Right lobe of liver (tissue), 6 donors: ENCODE results near the gene SCAANT1. TPM values are rescaled to one million over a fixed set of nuclear protein-coding genes. Genes with fewer than 3 reads are reported as not detected.

Experiments used
- ATAC-seq, 4 donors: fragments of 200-7000 bp; cut with Tn5 transposase; one replicate each; pipeline ENCODE4 v1.9.1; 2020; ENCODE audit warnings: mild to moderate bottlenecking in 4 of 4, moderate library complexity in 4 of 4
- DNase-seq, 3 donors: peaks; one replicate each; pipeline ENCODE4 v3.0.0-alpha.2; 2020
- H3K27ac ChIP-seq, 3 donors: fragments of 200-600 bp; one replicate each; pipeline ENCODE4 v1.8.0; 2022
- H3K27me3 ChIP-seq, 2 donors: fragments of 200-600 bp; one replicate each; pipeline ENCODE4 v1.8.0; 2022
- H3K36me3 ChIP-seq, 4 donors: fragments of 200-600 bp; sonication (generic) in 1 of 4; one replicate each; pipeline versions ENCODE4 v1.5.1 to v1.8.0; 2017 to 2022; ENCODE audit warnings: control low read depth in 1 of 4
- H3K4me1 ChIP-seq, 4 donors: fragments of 200-600 bp; sonication (generic) in 1 of 4; one replicate each; pipeline versions ENCODE4 v1.5.1 to v1.8.0; 2017 to 2022; ENCODE audit warnings: control low read depth in 1 of 4
- H3K4me3 ChIP-seq, 3 donors: fragments of 200-600 bp; one replicate each; pipeline ENCODE4 v1.8.0; 2022
- H3K9me3 ChIP-seq, 4 donors: fragments of 200-600 bp; sonication (generic) in 1 of 4; one replicate each; pipeline versions ENCODE4 v1.5.1 to v1.8.0; 2017 to 2022; ENCODE audit warnings: control low read depth in 1 of 4
- CTCF ChIP-seq, 4 donors: fragments of 200-600 bp in 3 of 4; fragments of 450-650 bp in 1 of 4; IDR thresholded peaks; one replicate each; pipeline versions ENCODE4 v1.5.1 to v1.8.0; 2016 to 2022; ENCODE audit warnings: antibody characterized with exemption in 4 of 4, mild to moderate bottlenecking in 2 of 4
- POLR2A ChIP-seq: fragments of 450-650 bp; IDR thresholded peaks from one replicate; pipeline ENCODE4 v1.6.1; 2017; ENCODE audit warnings: antibody characterized with exemption, mild to moderate bottlenecking
- WGBS: methylation state at CpG from one replicate; pipeline ENCODE4 v1.1.6; 2018; ENCODE audit warnings: low coverage, low lambda C conversion rate; ENCODE audit not compliant: insufficient coverage; ENCODE audit errors: missing lambda C conversion rate; 5-methylcytosine and 5-hydroxymethylcytosine counted together
- intact Hi-C, 2 donors: fragments of 100-400 bp; cut with DNase I; formaldehyde crosslinking; loops; one replicate each; pipeline versions ENCODE4 v1.11.2 to v1.14.1; 2022
- total RNA-seq, 6 experiments: library from RNA; depleted of rRNA in 2 of 6; stranded (reverse); fragments of >200 nt in 2 of 6; fragmentation: NEBNext Ultra II Directional in 3 of 6; extraction: Animal tissue kit (Norgen Biotek cat#: 25700) in 3 of 6; gene quantifications; one replicate each; pipeline versions ENCODE4 v1.1.0 to v1.2.4, GENCODE V29; 2016 to 2023
- donor health status: DM: no; HTN: yes; CAD: no.
- donor health status: DM: no; HTN: no; CAD: no.
- donor health status: DM: no; HTN: no; CAD: no.
- donor health status: DM: no; HTN: yes; CAD: no.
- donor health status: DM: no; HTN: yes; CAD: no.

The SCAANT1 gene
- total RNA-seq, 6 experiments from 2014 or later, result not detected

- H3K27me3 ChIP-seq, result no peaks in the 10 kb centered on the region
- DNase-seq (no peak), ATAC-seq (no peak)
- 78% methylated on average over 2 of the region's 2 CpGs for WGBS
- peaks cover 0 to 25% (median 7%) of the 10 kb centered on the region in 4 donors for H3K4me1 ChIP-seq
- H3K4me3 ChIP-seq, result no peak overlapping the region
- TF ChIP-seq POLR2A, result no peak
- TF ChIP-seq CTCF (IDR thresholded peaks at IDR 0.05), result no peak
- no peak overlapping the region for H3K27ac ChIP-seq
- H3K36me3 ChIP-seq, result no peaks in the 10 kb centered on the region
- intact Hi-C loops, result no loop called here
- H3K9me3 ChIP-seq, result no peaks in the 10 kb centered on the region
Observed at GRCh38 chr3:63909431-63909830, 2.8 kb downstream of the SCAANT1 start.

DNA sequence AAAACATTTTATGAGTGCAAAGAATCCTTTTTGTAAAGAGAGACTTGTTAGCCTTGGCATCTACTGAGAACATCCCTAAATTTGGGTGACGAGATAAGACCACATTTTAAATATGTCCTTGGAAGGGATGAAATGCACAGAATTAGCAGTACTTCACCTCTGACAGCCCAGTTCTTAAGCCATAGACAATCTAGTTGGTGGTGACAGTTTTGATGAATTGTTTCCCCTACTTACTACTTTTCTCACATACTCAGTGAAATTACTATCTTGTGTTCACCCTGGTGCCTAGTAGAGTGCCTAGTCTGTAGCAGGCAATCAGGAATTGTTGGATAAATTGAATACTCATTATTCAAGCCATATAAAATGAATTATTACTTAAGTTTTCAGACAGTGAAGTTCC is 3.4 kb downstream of the SCAANT1 start:
- H3K4me3 ChIP-seq, result no peak overlapping the region
- intact Hi-C loops, result no loop called here
- DNase-seq, result no peak
- 100% methylated on average over 1 of the region's 1 CpG for WGBS
- no peak for ATAC-seq
- H3K9me3 ChIP-seq, result no peaks in the 10 kb centered on the region
- no peak overlapping the region for H3K27ac ChIP-seq
- H3K4me1 ChIP-seq, result peaks cover 0 to 19% (median 3%) of the 10 kb centered on the region in 4 donors
- no peaks in the 10 kb centered on the region for H3K27me3 ChIP-seq
- TF ChIP-seq CTCF (IDR thresholded peaks at IDR 0.05), result no peak
- no peak for TF ChIP-seq POLR2A
- no peaks in the 10 kb centered on the region for H3K36me3 ChIP-seq

- ATAC-seq (no peak), DNase-seq (no peak)
- TF ChIP-seq POLR2A (no peak), CTCF (IDR thresholded peaks at IDR 0.05) (peak in 2 of 4 donors; percentile 5 to 16)
- Histone ChIP-seq H3K4me3 (no peak overlapping the region), H3K27ac (no peak overlapping the region), H3K9me3 (no peaks in the 10 kb centered on the region), H3K36me3 (no peaks in the 10 kb centered on the region), H3K27me3 (no peaks in the 10 kb centered on the region), H3K4me1 (peaks cover 0 to 13% (median under 1%) of the 10 kb centered on the region in 4 donors)
- intact Hi-C loops, result no loop called here
- WGBS, result 67% methylated on average over 2 of the region's 2 CpGs
Observed at GRCh38 chr3:63908081-63908736, 4.0 kb downstream of the SCAANT1 start.

DNA sequence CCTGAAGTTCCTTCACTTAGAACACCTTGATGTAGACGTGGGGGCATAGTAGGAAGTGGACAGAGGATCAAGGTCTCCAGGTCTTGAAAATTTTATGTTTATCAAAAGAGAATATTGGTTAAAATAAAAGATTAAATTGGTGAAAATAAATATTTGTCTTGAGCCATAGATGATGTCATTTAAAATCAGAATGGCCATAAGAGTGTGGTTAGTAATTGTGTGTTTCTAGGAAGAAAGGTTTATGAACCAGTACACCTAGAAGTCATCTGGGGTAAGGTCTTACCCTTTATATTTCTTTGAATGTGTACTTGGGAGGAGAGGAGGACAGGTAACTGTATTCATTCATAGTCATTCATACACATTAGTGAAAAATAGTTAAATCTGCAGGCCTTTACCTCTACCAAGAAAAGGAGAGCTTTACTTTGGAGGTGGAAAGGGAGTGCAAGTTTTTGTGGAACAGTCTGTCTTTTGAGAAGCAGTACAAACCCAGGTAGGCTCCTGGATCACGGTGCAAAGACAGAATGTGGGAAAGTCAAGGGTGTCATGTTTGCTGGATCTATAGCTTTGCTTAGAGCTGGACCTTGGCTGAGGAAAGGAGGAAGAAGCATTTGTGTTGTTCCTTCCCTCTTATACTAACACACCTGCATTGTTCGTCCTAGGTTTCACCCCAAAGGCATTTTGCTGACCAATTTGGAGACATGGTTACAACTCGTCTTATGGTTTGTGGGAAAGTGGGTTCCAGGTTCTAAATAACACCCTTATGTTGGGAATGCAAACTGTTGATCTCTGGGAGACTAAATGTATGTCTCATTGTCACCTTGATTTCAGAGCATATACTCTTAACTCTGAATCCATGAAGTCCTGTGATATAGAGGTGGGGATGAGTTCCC is 6.2 kb downstream of the SCAANT1 start:
- H3K36me3 ChIP-seq, result no peaks in the 10 kb centered on the region
- intact Hi-C loops, result no loop called here
- no peak overlapping the region for H3K4me3 ChIP-seq
- DNase-seq (no peak), ATAC-seq (no peak)
- TF ChIP-seq CTCF (IDR thresholded peaks at IDR 0.05) (no peak), POLR2A (no peak)
- H3K27ac ChIP-seq, result no peak overlapping the region
- H3K27me3 ChIP-seq, result no peaks in the 10 kb centered on the region
- H3K4me1 ChIP-seq, result peaks cover 0 to 8% (median 0%) of the 10 kb centered on the region in 4 donors
- H3K9me3 ChIP-seq, result no peaks in the 10 kb centered on the region
- whole genome bisulfite sequencing, result 83% methylated on average over 4 of the region's 4 CpGs
